GM12878 (cell line): Measurements from ENCODE around the gene RIPOR3. TPM values are rescaled to one million over a fixed set of nuclear protein-coding genes. Genes with fewer than 3 reads are reported as not detected.

ENCODE experiments used
- ATAC-seq: fragments of 200-7000 bp; cut with Tn5 transposase; 3 replicates; pipeline ENCODE4 v1.9.1; 2020; ENCODE audit warnings: mild to moderate bottlenecking, moderate library complexity
- BruUV-seq: library from RNA; stranded (reverse); fragments of 400-500 nt; replicated peaks from 2 replicates; lab custom pipeline; 2021; lab: Mats Ljungman, UMichigan
- CTCF ChIA-PET: fragments of 300-600 bp; sonication (Branson Sonifier 250); formaldehyde crosslinking; extraction: SDS; loops from one replicate; lab custom pipeline; 2021; ENCODE audit warnings: inconsistent platforms; lab: Yijun Ruan, JAX
- POLR2A ChIA-PET: fragments of 350-600 bp; formaldehyde crosslinking; extraction: SDS; loops from one replicate; lab custom pipeline; 2021; ENCODE audit warnings: inconsistent platforms; lab: Charles Lee
- RAD21 ChIA-PET: fragments of 300-600 bp; sonication (Branson Sonifier 250); formaldehyde crosslinking; loops from one replicate; lab custom pipeline; 2023; ENCODE audit warnings: antibody characterized with exemption; ENCODE audit not compliant: unreplicated experiment; lab: Charles Lee
- SMC1A ChIA-PET: fragments of 300-600 bp; sonication (Branson Sonifier 250); formaldehyde crosslinking; loops from one replicate; lab custom pipeline; 2023; ENCODE audit not compliant: unreplicated experiment, uncharacterized antibody; lab: Charles Lee
- DNase-seq: peaks from one replicate; pipeline ENCODE4 v3.0.0-alpha.2; 2011; ENCODE audit warnings: low read depth, low spot score
- FAIRE-seq: peaks from 3 replicates; lab custom pipeline; 2011; peaks lifted over from hg19 to GRCh38; lab: Jason Lieb, UNC
- H2AFZ ChIP-seq: 2 replicates; pipeline ENCODE4 v1.6.0; 2011; ENCODE audit warnings: low read depth, low read length, control low read depth; ENCODE audit not compliant: control insufficient read depth
- H3K27ac ChIP-seq: 2 replicates; pipeline ENCODE4 v1.5.1; 2011; ENCODE audit warnings: control low read depth; ENCODE audit not compliant: control insufficient read depth, insufficient read depth
- H3K27me3 ChIP-seq, 2 experiments: replicated peaks in 1 of 2; 2 replicates each; pipeline versions ENCODE4 v1.6.0 to v1.6.1; 2011; ENCODE audit warnings: low read length in 1 of 2; ENCODE audit not compliant: control insufficient read depth in 2 of 2, insufficient read depth in 2 of 2
- H3K36me3 ChIP-seq, 2 experiments: 2 replicates each; pipeline ENCODE4 v1.5.1; 2011; ENCODE audit warnings: low read length in 1 of 2; ENCODE audit not compliant: control insufficient read depth in 2 of 2, insufficient read depth in 2 of 2
- H3K4me1 ChIP-seq: 2 replicates; pipeline ENCODE4 v1.6.1; 2011; ENCODE audit warnings: mild to moderate bottlenecking, low read length, moderate library complexity, mixed read lengths; ENCODE audit not compliant: control insufficient read depth, insufficient read depth
- H3K4me2 ChIP-seq: 2 replicates; pipeline ENCODE4 v1.6.0; 2011; ENCODE audit warnings: control low read depth; ENCODE audit not compliant: control insufficient read depth, insufficient read depth
- H3K4me3 ChIP-seq: fragments of 200-600 bp; sonication (generic); 2 replicates; pipeline ENCODE4 v1.5.1; 2016
- H3K79me2 ChIP-seq: 2 replicates; pipeline ENCODE4 v1.6.0; 2011; ENCODE audit warnings: low read length; ENCODE audit not compliant: control insufficient read depth, insufficient read depth
- H3K9ac ChIP-seq: 2 replicates; pipeline ENCODE4 v1.8.0; 2011; ENCODE audit warnings: low read length, control low read depth, mixed read lengths; ENCODE audit not compliant: control insufficient read depth, insufficient read depth
- H3K9me3 ChIP-seq: replicated peaks from 3 replicates; pipeline ENCODE4 v1.5.1; 2011; ENCODE audit warnings: mild to moderate bottlenecking, low read length; ENCODE audit not compliant: control insufficient read depth, insufficient read depth
- H4K20me1 ChIP-seq: 2 replicates; pipeline ENCODE4 v1.6.0; 2011; ENCODE audit not compliant: control insufficient read depth, insufficient read depth
- BCL3 ChIP-seq: IDR thresholded peaks from 2 replicates; pipeline ENCODE4 v1.6.1; 2011; ENCODE audit warnings: borderline replicate concordance, low read depth, mild to moderate bottlenecking, moderate library complexity, low read length; ENCODE audit not compliant: insufficient read depth, poor library complexity, severe bottlenecking
- CBFB ChIP-seq: IDR thresholded peaks from 2 replicates; pipeline ENCODE4 v1.6.1; 2016; ENCODE audit warnings: antibody characterized with exemption, low read depth
- CHD1 ChIP-seq: IDR thresholded peaks from 2 replicates; pipeline ENCODE4 v1.6.1; 2012; ENCODE audit warnings: low read depth, low read length, improper control_type of control experiment
- CHD4 ChIP-seq: fragments of 200-600 bp; sonication (generic); IDR thresholded peaks from 2 replicates; pipeline ENCODE4 v1.6.1; 2016; ENCODE audit warnings: mild to moderate bottlenecking
- EED ChIP-seq: sonication (generic); IDR thresholded peaks from 2 replicates; pipeline ENCODE4 v1.6.1; 2016; ENCODE audit warnings: antibody characterized with exemption, low read depth
- FOXK2 ChIP-seq: fragments of 450-650 bp; IDR thresholded peaks from 2 replicates; pipeline ENCODE4 v1.6.1; 2017; ENCODE audit warnings: mild to moderate bottlenecking, moderate library complexity
- GABPA ChIP-seq: IDR thresholded peaks from 2 replicates; pipeline ENCODE4 v1.6.1; 2014; ENCODE audit warnings: antibody characterized with exemption, low read depth, mild to moderate bottlenecking, inconsistent platforms
- MTA3 ChIP-seq: IDR thresholded peaks from 2 replicates; pipeline ENCODE4 v1.6.1; 2012; ENCODE audit warnings: low read length, inconsistent platforms, borderline replicate concordance
- NFXL1 ChIP-seq: fragments of 450-650 bp; IDR thresholded peaks from 2 replicates; pipeline ENCODE4 v1.6.1; 2017; ENCODE audit warnings: antibody characterized with exemption, mild to moderate bottlenecking, borderline replicate concordance
- NR2F1 ChIP-seq: fragments of 450-650 bp; conservative IDR thresholded peaks from 2 replicates; pipeline ENCODE4 v1.6.1; 2017; ENCODE audit warnings: mild to moderate bottlenecking
- PBX3 ChIP-seq: IDR thresholded peaks from 2 replicates; pipeline ENCODE4 v1.6.1; 2011; ENCODE audit warnings: mild to moderate bottlenecking, low read depth, low read length, moderate library complexity; ENCODE audit not compliant: insufficient replicate concordance
- POU2F2 ChIP-seq: IDR thresholded peaks from 3 replicates; pipeline ENCODE4 v1.6.1; 2011; ENCODE audit warnings: low read depth, mild to moderate bottlenecking, low read length, borderline replicate concordance
- TBL1XR1 ChIP-seq: IDR thresholded peaks from 2 replicates; pipeline ENCODE4 v1.6.1; 2012; ENCODE audit warnings: low read depth, low read length, improper control_type of control experiment
- TCF12 ChIP-seq: IDR thresholded peaks from 2 replicates; pipeline ENCODE4 v1.6.1; 2011; ENCODE audit warnings: low read depth, mild to moderate bottlenecking, low read length
- WRNIP1 ChIP-seq: IDR thresholded peaks from 2 replicates; pipeline ENCODE4 v1.6.1; 2011; ENCODE audit warnings: low read depth, low read length, improper control_type of control experiment, borderline replicate concordance
- ZNF217 ChIP-seq: fragments of 450-650 bp; IDR thresholded peaks from 2 replicates; pipeline ENCODE4 v1.6.1; 2017; ENCODE audit warnings: antibody characterized with exemption, mild to moderate bottlenecking
- WGBS: methylation state at CpG from one replicate; pipeline ENCODE4 v1.1.6; 2016; ENCODE audit warnings: low lambda C conversion rate; ENCODE audit not compliant: insufficient replicate concordance, insufficient coverage; ENCODE audit errors: missing lambda C conversion rate; 5-methylcytosine and 5-hydroxymethylcytosine counted together
- in situ Hi-C: fragments of 300-500 bp; cut with MboI; formaldehyde crosslinking; loops from 9 replicates; pipeline ENCODE4 v1.14.3; 2018; ENCODE audit warnings: mixed read lengths
- intact Hi-C: fragments of 100-400 bp; cut with micrococcal nuclease; formaldehyde crosslinking; loops from one replicate; pipeline ENCODE4 v1.14.2; 2022; ENCODE audit not compliant: unreplicated experiment
- polyA plus RNA-seq, 11 experiments: library from polyadenylated mRNA; depleted of rRNA in 4 of 11; unstranded in 6 of 11; stranded (reverse) in 5 of 11; fragments of >200 nt; fragmentation: Nextera tagmentation in 4 of 11; fragmentation: Illumina TruSeq in 1 of 11; extraction: Ambion mirVana in 4 of 11; extraction: Trizol in 1 of 11; gene quantifications; 1 replicate in 1 of 11; 2 replicates in 10 of 11; pipeline versions ENCODE4 v1.2.1 to v1.2.3, GENCODE V29; 2011 to 2016; ENCODE audit warnings: inconsistent platforms in 2 of 11, missing spikeins in 2 of 11, low read depth in 1 of 11
- total RNA-seq, 4 experiments: library from RNA; depleted of rRNA in 3 of 4; stranded (reverse); fragments of >200 nt in 3 of 4; fragmentation: Illumina TruSeq in 1 of 4; extraction: Trizol in 1 of 4; gene quantifications; 2 replicates each; pipeline versions ENCODE4 v1.2.1 to v1.2.3, GENCODE V29; 2013 to 2021

The RIPOR3 gene
- total and polyA plus RNA-seq, 10 of the 15 experiments (the other 5 are each of a cell fraction or from before 2014, with no cell fraction given), result 0.04 to 0.55 (median 0.12) TPM; not detected in 6

GRCh38 chr20:50596694-50597021 is 94.7 kb downstream of the RIPOR3 start:
- intact Hi-C loops, result no loop called here
- no peak for DNase-seq
- SMC1A ChIA-PET, result interaction anchor here (1.1 to 1.4 kb wide), 2 partner anchors 63 to 153 kb away, joined by 3 to 4 read pairs; no protein-coding TSS in a partner anchor
- H2AFZ ChIP-seq, result no peak overlapping the region
- TF ChIP-seq CHD1 (no peak), WRNIP1 (no peak), NR2F1 (no peak), FOXK2 (no peak)
- TF ChIP-seq, all 136 proteins: peak for 0
- Histone ChIP-seq H3K4me3 (no peak overlapping the region), H3K9ac (no peak overlapping the region), H3K9me3 (no peaks in the 10 kb centered on the region), H3K27me3 (no peaks in the 10 kb centered on the region), H3K79me2 (no peaks in the 10 kb centered on the region), H4K20me1 (no peaks in the 10 kb centered on the region), H3K36me3 (no peaks in the 10 kb centered on the region), H3K4me2 (no peak overlapping the region), H3K27ac (no peak overlapping the region), H3K4me1 (peaks cover 9% of the 10 kb centered on the region; the same call in 1 of the 2 replicates)
- ChIA-PET CTCF (interaction anchor here (0.6 to 1.9 kb wide), 4 partner anchors 8 to 262 kb away, joined by 3 to 8 read pairs (median 4); no protein-coding TSS in a partner anchor), POLR2A (no interaction called here), RAD21 (no interaction called here)
- WGBS, result 58% methylated on average over 11 of the region's 11 CpGs
- ATAC-seq, result no peak
- no TSS peak for BruUV-seq
- in situ Hi-C loops, result no loop called here
- no peak for FAIRE-seq

- Histone ChIP-seq H3K27ac (no peak overlapping the region), H3K4me1 (peaks cover 6% of the 10 kb centered on the region; the same call in 1 of the 2 replicates), H3K4me3 (no peak overlapping the region), H3K9me3 (no peaks in the 10 kb centered on the region), H3K36me3 (no peaks in the 10 kb centered on the region), H3K79me2 (no peaks in the 10 kb centered on the region), H3K4me2 (no peak overlapping the region), H4K20me1 (no peaks in the 10 kb centered on the region), H3K9ac (no peak overlapping the region), H3K27me3 (no peaks in the 10 kb centered on the region), H2AFZ (no peak overlapping the region)
- 54% methylated on average over 15 of the region's 15 CpGs for WGBS
- SMC1A ChIA-PET, result interaction anchor here (0.8 to 1.4 kb wide), 3 partner anchors 10 to 153 kb away, joined by 3 to 4 read pairs (median 3); no protein-coding TSS in a partner anchor
- RAD21 ChIA-PET, result no interaction called here
- CTCF ChIA-PET, result interaction anchor here (0.9 to 1.9 kb wide), 3 partner anchors 8 to 21 kb away, joined by 4 to 8 read pairs (median 5); no protein-coding TSS in a partner anchor
- in situ Hi-C loops, result no loop called here
- ATAC-seq (no peak; the same call in 2 of the 3 replicates), FAIRE-seq (no peak), DNase-seq (no peak)
- intact Hi-C loops, result no loop called here
- POLR2A ChIA-PET, result no interaction called here
- no TSS peak for BruUV-seq
- TF ChIP-seq TCF12, result no peak
- TF ChIP-seq CHD4, result no peak
- TF ChIP-seq NFXL1, result no peak
- no peak for TF ChIP-seq GABPA
- TF ChIP-seq MTA3, result no peak
- no peak for TF ChIP-seq PBX3
- no peak for TF ChIP-seq EED
- no peak for TF ChIP-seq BCL3
- no peak for TF ChIP-seq TBL1XR1
- no peak for TF ChIP-seq ZNF217
- TF ChIP-seq POU2F2, result no peak
- TF ChIP-seq CBFB, result no peak
Observed at GRCh38 chr20:50595988-50596693, 95.2 kb downstream of the RIPOR3 start.
